Left lung (tissue), 10 donors: Measurements from ENCODE around the gene PLK4. TPM values are rescaled to one million over a fixed set of nuclear protein-coding genes. Genes with fewer than 3 reads are reported as not detected.

Source experiments
- ATAC-seq: fragments of 200-7000 bp; cut with Tn5 transposase; one replicate; pipeline ENCODE4 v1.9.1; 2020; ENCODE audit warnings: moderate library complexity
- DNase-seq, 4 donors: peaks; one replicate each; pipeline ENCODE4 v3.0.0-alpha.2; 2013 to 2020
- H3K27ac ChIP-seq, 2 donors: fragments of 200-600 bp; sonication (generic) in 1 of 2; one replicate each; pipeline versions ENCODE4 v1.5.0 to v1.8.0; 2020 to 2021
- H3K27me3 ChIP-seq, 2 donors: fragments of 200-600 bp; sonication (generic) in 1 of 2; one replicate each; pipeline versions ENCODE4 v1.5.0 to v1.8.0; 2020 to 2021
- H3K36me3 ChIP-seq, 2 donors: fragments of 200-600 bp; sonication (generic) in 1 of 2; one replicate each; pipeline versions ENCODE4 v1.5.0 to v1.8.0; 2020 to 2021
- H3K4me1 ChIP-seq, 2 donors: fragments of 200-600 bp; one replicate each; pipeline ENCODE4 v1.8.0; 2021
- H3K4me3 ChIP-seq, 2 donors: fragments of 200-600 bp; sonication (generic) in 1 of 2; one replicate each; pipeline versions ENCODE4 v1.5.0 to v1.8.0; 2020 to 2021; ENCODE audit warnings: mild to moderate bottlenecking in 1 of 2
- H3K9me3 ChIP-seq, 2 donors: fragments of 200-600 bp; sonication (generic) in 1 of 2; one replicate each; pipeline versions ENCODE4 v1.5.0 to v1.8.0; 2020 to 2021
- CTCF ChIP-seq, 2 donors: fragments of 200-600 bp; sonication (generic) in 1 of 2; IDR thresholded peaks; one replicate each; pipeline versions ENCODE4 v1.5.0 to v1.8.0; 2021; ENCODE audit warnings: antibody characterized with exemption in 2 of 2
- intact Hi-C, 2 donors: fragments of 100-400 bp; cut with DNase I; formaldehyde crosslinking; loops; one replicate each; pipeline versions ENCODE4 v1.11.2 to v1.14.2; 2022
- polyA plus RNA-seq, 6 donors: library from polyadenylated mRNA; unstranded; fragments of 120-200 nt; gene quantifications; one replicate each; pipeline ENCODE4 v1.2.1, GENCODE V29; 2013; ENCODE audit not compliant: insufficient read length in 6 of 6
- total RNA-seq, 2 donors: library from RNA; stranded (reverse); fragmentation: NEBNext Ultra II Directional; extraction: Animal tissue kit (Norgen Biotek cat#: 25700); gene quantifications; one replicate each; pipeline ENCODE4 v1.2.1, GENCODE V29; 2021
- donor health status: DM: no; HTN: yes; CAD: no.
- donor health status: DM: no; HTN: no; CAD: no.

The PLK4 gene
- total and polyA plus RNA-seq, 8 donors: 4.7 to 35.3 (median 22.9) TPM

- H3K27me3 ChIP-seq: no peaks in the 10 kb centered on the region
- no peak overlapping the region for H3K27ac ChIP-seq
- TF ChIP-seq CTCF (IDR thresholded peaks at IDR 0.05): no peak
- no peak overlapping the region for H3K4me3 ChIP-seq
- H3K9me3 ChIP-seq: peaks cover 0 to 46% of the 10 kb centered on the region in 2 donors
- no peaks in the 10 kb centered on the region for H3K4me1 ChIP-seq
- H3K36me3 ChIP-seq: no peaks in the 10 kb centered on the region
- ATAC-seq (no peak), DNase-seq (no peak)
- intact Hi-C loops: no loop called here
These were observed 34.6 kb upstream of the PLK4 start for GRCh38 chr4:127846061-127846460.

GRCh38 chr4:127846765-127847164 is 33.9 kb upstream of the PLK4 start:
- intact Hi-C loops: no loop called here

GRCh38 chr4:127849505-127850234 is 31.0 kb upstream of the PLK4 start:
- DNase-seq (no peak), ATAC-seq (no peak)
- Histone ChIP-seq H3K27me3 (no peaks in the 10 kb centered on the region), H3K27ac (no peak overlapping the region), H3K9me3 (peaks cover 0 to 65% of the 10 kb centered on the region in 2 donors), H3K4me3 (no peak overlapping the region), H3K4me1 (no peaks in the 10 kb centered on the region), H3K36me3 (no peaks in the 10 kb centered on the region)
- no peak for TF ChIP-seq CTCF (IDR thresholded peaks at IDR 0.05)
- intact Hi-C loops: no loop called here

More at GRCh38 chr4:127846765-127847164, 33.9 kb upstream of the PLK4 start:
- Histone ChIP-seq H3K27ac (no peak overlapping the region), H3K9me3 (peaks cover 0 to 51% of the 10 kb centered on the region in 2 donors), H3K27me3 (no peaks in the 10 kb centered on the region), H3K4me3 (no peak overlapping the region), H3K36me3 (no peaks in the 10 kb centered on the region), H3K4me1 (no peaks in the 10 kb centered on the region)
- no peak for DNase-seq
- no peak for TF ChIP-seq CTCF (IDR thresholded peaks at IDR 0.05)
- ATAC-seq: no peak

- intact Hi-C loops: no loop called here
- no peak overlapping the region for H3K27ac ChIP-seq
- DNase-seq (no peak), ATAC-seq (no peak)
- peaks cover 0 to 7% of the 10 kb centered on the region in 2 donors for H3K4me1 ChIP-seq
- TF ChIP-seq CTCF (IDR thresholded peaks at IDR 0.05): no peak
- H3K36me3 ChIP-seq: no peaks in the 10 kb centered on the region
- no peak overlapping the region for H3K4me3 ChIP-seq
- H3K27me3 ChIP-seq: no peaks in the 10 kb centered on the region
- H3K9me3 ChIP-seq: peaks cover 0 to 51% of the 10 kb centered on the region in 2 donors
These were observed 28.0 kb upstream of the PLK4 start for GRCh38 chr4:127852661-127853060.

GRCh38 chr4:127856196-127856812 is 24.4 kb upstream of the PLK4 start:
- Histone ChIP-seq H3K27me3 (no peaks in the 10 kb centered on the region), H3K27ac (no peak overlapping the region), H3K4me1 (peaks cover 0 to 7% of the 10 kb centered on the region in 2 donors), H3K36me3 (no peaks in the 10 kb centered on the region), H3K9me3 (peaks cover 0 to 28% of the 10 kb centered on the region in 2 donors), H3K4me3 (no peak overlapping the region)
- no peak for ATAC-seq
- no peak for TF ChIP-seq CTCF (IDR thresholded peaks at IDR 0.05)
- DNase-seq: no peak
- intact Hi-C loops: no loop called here
